Karpas-422 (cell line): ENCODE measurements around the gene ALDH16A1. TPM values are rescaled to one million over a fixed set of nuclear protein-coding genes. Genes with fewer than 3 reads are reported as not detected.
A peak's percentile ranks its signal among the peaks of the same experiment; 100 is the strongest.

Source experiments
- DNase-seq: peaks from one replicate; pipeline ENCODE4 v3.0.0-alpha.2; 2015
- H2AFZ ChIP-seq: fragments of 200-600 bp; sonication (generic); 2 replicates; pipeline ENCODE4 v1.6.1; 2014; ENCODE audit warnings: antibody characterized with exemption, low read length, mixed read lengths
- H3K27ac ChIP-seq: fragments of 200-600 bp; sonication (generic); 2 replicates; pipeline ENCODE4 v1.5.1; 2014; ENCODE audit warnings: mild to moderate bottlenecking, low read length, moderate library complexity
- H3K27me3 ChIP-seq: fragments of 200-600 bp; sonication (generic); 2 replicates; pipeline ENCODE4 v1.6.1; 2014; ENCODE audit warnings: low read length, mixed read lengths
- H3K36me3 ChIP-seq: fragments of 200-600 bp; sonication (generic); 2 replicates; pipeline ENCODE4 v1.6.1; 2014; ENCODE audit warnings: low read length, mixed read lengths; ENCODE audit not compliant: insufficient read depth
- H3K4me1 ChIP-seq: fragments of 200-600 bp; sonication (generic); 2 replicates; pipeline ENCODE4 v1.6.1; 2014; ENCODE audit warnings: mild to moderate bottlenecking, low read length, mixed read lengths
- H3K4me2 ChIP-seq: fragments of 200-600 bp; sonication (generic); 2 replicates; pipeline ENCODE4 v1.6.1; 2014; ENCODE audit warnings: low read length, low read depth, mild to moderate bottlenecking; ENCODE audit not compliant: poor library complexity, severe bottlenecking
- H3K4me3 ChIP-seq: fragments of 200-600 bp; sonication (generic); 2 replicates; pipeline ENCODE4 v1.5.1; 2014; ENCODE audit warnings: mild to moderate bottlenecking, antibody characterized with exemption, low read length, mixed read lengths
- H3K79me2 ChIP-seq: fragments of 200-600 bp; sonication (generic); 2 replicates; pipeline ENCODE4 v1.6.1; 2014; ENCODE audit warnings: mild to moderate bottlenecking, low read length, mixed read lengths
- H3K9ac ChIP-seq: fragments of 200-600 bp; sonication (generic); 2 replicates; pipeline ENCODE4 v1.6.0; 2014; ENCODE audit warnings: low read length
- H3K9me2 ChIP-seq: fragments of 200-600 bp; sonication (generic), shearing (Covaris generic); replicated peaks from 2 replicates; pipeline ENCODE4 v1.6.0; 2014; ENCODE audit warnings: mild to moderate bottlenecking, low read length, moderate library complexity; ENCODE audit not compliant: insufficient read depth
- H3K9me3 ChIP-seq: fragments of 300-700, 200-600 bp; sonication (generic); 2 replicates; pipeline ENCODE4 v1.6.1; 2014; ENCODE audit warnings: low read length, mixed read lengths
- H4K20me1 ChIP-seq: fragments of 200-600 bp; sonication (generic); 2 replicates; pipeline ENCODE4 v1.6.1; 2014; ENCODE audit warnings: mild to moderate bottlenecking, antibody characterized with exemption, low read length, low read depth; ENCODE audit not compliant: insufficient read depth
- total RNA-seq: library from RNA; depleted of rRNA; stranded (reverse); fragments of >200 nt; shearing (Covaris generic); gene quantifications from 2 replicates; pipeline ENCODE4 v1.2.3, GENCODE V29; 2014; ENCODE audit warnings: low replicate concordance

The ALDH16A1 gene
- total RNA-seq, 1 experiment from 2014 or later = 15.9 TPM

GRCh38 chr19:49475191-49475917 lies 22.3 kb downstream of the ALDH16A1 start:
- Histone ChIP-seq H3K9me2 (no peaks in the 10 kb centered on the region), H3K4me3 (peak overlapping the region; percentile 75; the same call in 1 of the 2 replicates), H2AFZ (no peak overlapping the region), H3K79me2 (no peaks in the 10 kb centered on the region), H3K27ac (no peak overlapping the region), H3K27me3 (no peaks in the 10 kb centered on the region), H3K4me1 (peaks cover 16% of the 10 kb centered on the region), H3K4me2 (peak overlapping the region; percentile 90), H3K9me3 (no peaks in the 10 kb centered on the region), H3K36me3 (no peaks in the 10 kb centered on the region), H3K9ac (peak overlapping the region; percentile 82), H4K20me1 (no peaks in the 10 kb centered on the region)
- DNase-seq = no peak

- H3K27me3 ChIP-seq = no peaks in the 10 kb centered on the region
- H3K4me3 ChIP-seq = no peak overlapping the region
- H3K36me3 ChIP-seq = no peaks in the 10 kb centered on the region
- no peak overlapping the region for H3K4me2 ChIP-seq
- H3K27ac ChIP-seq = no peak overlapping the region
- H3K9ac ChIP-seq = no peak overlapping the region
- no peaks in the 10 kb centered on the region for H3K9me2 ChIP-seq
- peak; percentile 78 for DNase-seq
- no peaks in the 10 kb centered on the region for H3K79me2 ChIP-seq
- no peaks in the 10 kb centered on the region for H3K9me3 ChIP-seq
- H2AFZ ChIP-seq = no peak overlapping the region
- H3K4me1 ChIP-seq = peaks cover 16% of the 10 kb centered on the region
- no peaks in the 10 kb centered on the region for H4K20me1 ChIP-seq
Measured at GRCh38 chr19:49475995-49476880, 23.2 kb downstream of the ALDH16A1 start.

- H2AFZ ChIP-seq = no peak overlapping the region
- H3K27me3 ChIP-seq = no peaks in the 10 kb centered on the region
- H3K4me1 ChIP-seq = peaks cover 1% of the 10 kb centered on the region
- no peak overlapping the region for H3K27ac ChIP-seq
- DNase-seq = no peak
- no peaks in the 10 kb centered on the region for H3K9me3 ChIP-seq
- H3K79me2 ChIP-seq = no peaks in the 10 kb centered on the region
- no peak overlapping the region for H3K9ac ChIP-seq
- H4K20me1 ChIP-seq = no peaks in the 10 kb centered on the region
- no peak overlapping the region for H3K4me2 ChIP-seq
- H3K36me3 ChIP-seq = no peaks in the 10 kb centered on the region
- no peaks in the 10 kb centered on the region for H3K9me2 ChIP-seq
- H3K4me3 ChIP-seq = no peak overlapping the region
Measured at GRCh38 chr19:49479975-49480628, 27.1 kb downstream of the ALDH16A1 start.

GRCh38 chr19:49481020-49481683 lies 28.1 kb downstream of the ALDH16A1 start:
- Histone ChIP-seq H3K9me2 (no peaks in the 10 kb centered on the region), H3K36me3 (no peaks in the 10 kb centered on the region), H3K27me3 (no peaks in the 10 kb centered on the region), H3K79me2 (no peaks in the 10 kb centered on the region), H3K9me3 (no peaks in the 10 kb centered on the region), H3K9ac (no peak overlapping the region), H3K4me2 (no peak overlapping the region), H3K4me3 (no peak overlapping the region), H3K4me1 (no peaks in the 10 kb centered on the region), H2AFZ (no peak overlapping the region), H4K20me1 (no peaks in the 10 kb centered on the region), H3K27ac (no peak overlapping the region)
- DNase-seq = no peak

- Histone ChIP-seq H3K9me3 (no peaks in the 10 kb centered on the region), H2AFZ (no peak overlapping the region), H3K4me3 (no peak overlapping the region), H4K20me1 (peaks cover 36% of the 10 kb centered on the region), H3K27me3 (no peaks in the 10 kb centered on the region), H3K27ac (no peak overlapping the region), H3K4me2 (no peak overlapping the region), H3K36me3 (peaks cover 36% of the 10 kb centered on the region), H3K79me2 (peaks cover 27% of the 10 kb centered on the region), H3K4me1 (peaks cover 15% of the 10 kb centered on the region), H3K9me2 (no peaks in the 10 kb centered on the region), H3K9ac (no peak overlapping the region)
- DNase-seq = no peak
Measured at GRCh38 chr19:49486232-49486631, 33.2 kb downstream of the ALDH16A1 start.

GRCh38 chr19:49486710-49487276 lies 33.8 kb downstream of the ALDH16A1 start:
- H3K27ac ChIP-seq = no peak overlapping the region
- no peaks in the 10 kb centered on the region for H3K9me3 ChIP-seq
- H3K4me3 ChIP-seq = peak overlapping the region; percentile 35; the same call in 1 of the 2 replicates
- peaks cover 36% of the 10 kb centered on the region for H3K36me3 ChIP-seq
- H4K20me1 ChIP-seq = peaks cover 36% of the 10 kb centered on the region
- H3K4me1 ChIP-seq = peaks cover 15% of the 10 kb centered on the region
- H3K9me2 ChIP-seq = no peaks in the 10 kb centered on the region
- H3K4me2 ChIP-seq = peak overlapping the region; percentile 22
- no peak overlapping the region for H3K9ac ChIP-seq
- H3K27me3 ChIP-seq = no peaks in the 10 kb centered on the region
- no peak overlapping the region for H2AFZ ChIP-seq
- DNase-seq = no peak
- peaks cover 27% of the 10 kb centered on the region for H3K79me2 ChIP-seq

GRCh38 chr19:49487277-49488045 lies 34.4 kb downstream of the ALDH16A1 start, which contains the start of gene RPL13A:
TSS of gene RPL13A (plus strand) at chr19:49487608. CDS start at chr19:49487630, 22 bp downstream.
- Histone ChIP-seq H3K9ac (peak within 1 kb of the TSS; percentile 95), H3K27ac (peak within 1 kb of the TSS; percentile 90), H3K36me3 (peaks cover 40% of the 10 kb centered on the region), H3K4me3 (peak within 1 kb of the TSS; percentile 95), H3K79me2 (peaks cover 27% of the 10 kb centered on the region), H3K27me3 (no peaks in the 10 kb centered on the region), H3K4me2 (peak within 1 kb of the TSS; percentile 83), H4K20me1 (peaks cover 39% of the 10 kb centered on the region), H3K4me1 (peaks cover 15% of the 10 kb centered on the region), H2AFZ (no peak within 1 kb of the TSS), H3K9me2 (no peaks in the 10 kb centered on the region), H3K9me3 (no peaks in the 10 kb centered on the region)
- DNase-seq = peak; percentile 100
